ENCODE results near the gene VMP1. TPM values are rescaled to one million over a fixed set of nuclear protein-coding genes. Genes with fewer than 3 reads are reported as not detected.

VMP1 gene
- total RNA-seq, 1 donor from 2014 or later: 64.9 TPM

DNA sequence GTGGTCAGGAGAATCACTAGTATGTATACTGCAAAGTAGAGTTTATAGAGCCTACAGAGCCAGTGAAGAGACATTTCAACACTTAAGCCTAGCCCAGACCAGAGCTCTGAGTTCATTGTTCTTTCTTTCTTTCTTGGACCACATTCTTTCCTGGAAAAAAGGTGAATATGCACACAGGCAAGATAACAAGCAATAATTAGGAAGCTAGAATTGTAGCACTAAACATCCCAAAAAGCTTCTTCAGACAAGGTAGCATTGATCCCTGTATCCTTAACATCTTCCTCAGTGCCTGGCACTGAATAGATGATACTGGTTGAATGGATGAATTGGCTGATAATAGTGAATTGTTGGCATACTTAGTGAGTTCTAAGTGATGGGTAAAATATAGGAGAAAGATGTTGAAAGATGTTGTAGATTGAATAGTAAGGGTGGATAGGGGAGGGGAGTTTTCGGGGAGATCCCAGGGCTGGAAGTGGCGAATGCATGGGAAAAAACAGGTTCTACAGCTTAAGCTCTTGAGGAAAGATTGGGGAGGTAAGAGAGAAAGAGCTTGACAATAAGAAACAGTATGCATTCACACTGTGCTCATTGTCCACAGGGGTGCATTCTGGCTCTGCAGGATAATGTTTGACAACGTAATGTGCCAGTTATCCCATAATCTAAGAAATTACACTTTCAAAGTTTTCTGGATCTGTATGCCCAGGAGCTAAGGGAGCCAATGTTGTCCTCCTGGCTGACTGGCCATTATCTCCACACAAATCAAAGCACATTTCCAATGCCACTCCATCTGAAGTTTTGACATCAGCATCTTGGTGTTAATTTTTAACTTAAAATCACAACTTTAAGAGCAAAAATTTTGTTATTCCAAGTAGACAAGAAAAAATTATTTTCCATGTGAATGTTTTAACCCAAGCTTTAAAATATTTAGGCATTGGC lies 149.7 kb downstream of the VMP1 start:
- Mint-ChIP-seq H3K27me3 (ENCODE audit: unreplicated experiment) (peaks cover 2% of the 10 kb centered on the region), H3K4me3 (ENCODE audit: unreplicated experiment) (no peak overlapping the region), H3K27ac (ENCODE audit: unreplicated experiment) (no peak overlapping the region), H3K36me3 (ENCODE audit: low read depth, unreplicated experiment) (no peaks in the 10 kb centered on the region), H3K9me3 (ENCODE audit: unreplicated experiment) (no peaks in the 10 kb centered on the region), H3K4me1 (ENCODE audit: unreplicated experiment) (peaks cover 7% of the 10 kb centered on the region)
- DNase-seq (ENCODE audit: low spot score): no peak
- no peak for TF ChIP-seq CTCF (IDR thresholded peaks at IDR 0.05; ENCODE audit: unreplicated experiment)

- peaks cover 3% of the 10 kb centered on the region for H3K4me1 Mint-ChIP-seq (ENCODE audit: unreplicated experiment)
- H3K4me3 Mint-ChIP-seq (ENCODE audit: unreplicated experiment): no peak overlapping the region
- H3K27me3 Mint-ChIP-seq (ENCODE audit: unreplicated experiment): peaks cover 2% of the 10 kb centered on the region
- no peak for TF ChIP-seq CTCF (IDR thresholded peaks at IDR 0.05; ENCODE audit: unreplicated experiment)
- DNase-seq (ENCODE audit: low spot score): no peak
- peaks cover 3% of the 10 kb centered on the region for H3K36me3 Mint-ChIP-seq (ENCODE audit: low read depth, unreplicated experiment)
- no peaks in the 10 kb centered on the region for H3K9me3 Mint-ChIP-seq (ENCODE audit: unreplicated experiment)
- H3K27ac Mint-ChIP-seq (ENCODE audit: unreplicated experiment): no peak overlapping the region
Observed at GRCh38 chr17:59858167-59858816, 150.8 kb downstream of the VMP1 start.

DNA sequence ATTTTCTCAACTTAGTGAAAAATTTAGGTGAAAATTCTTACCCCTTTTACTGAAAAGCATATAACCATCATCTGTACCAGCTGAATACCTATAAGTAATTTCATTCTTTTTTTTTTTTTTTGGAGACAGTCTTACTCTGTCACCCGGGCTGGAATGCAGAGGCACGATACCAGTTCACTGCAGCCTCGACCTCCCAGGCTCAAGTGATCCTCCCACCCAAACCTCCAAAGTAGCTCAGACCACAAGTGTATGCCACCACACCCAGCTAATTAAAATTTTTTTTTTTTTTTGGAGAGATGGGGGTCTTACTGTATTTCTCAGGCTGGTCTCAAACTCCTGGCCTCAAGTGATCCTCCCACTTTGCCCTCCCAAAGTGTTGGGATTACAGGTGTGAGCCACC lies 151.5 kb downstream of the VMP1 start:
- Mint-ChIP-seq H3K36me3 (ENCODE audit: low read depth, unreplicated experiment) (peaks cover 3% of the 10 kb centered on the region), H3K27me3 (ENCODE audit: unreplicated experiment) (peaks cover 2% of the 10 kb centered on the region), H3K27ac (ENCODE audit: unreplicated experiment) (no peak overlapping the region), H3K4me3 (ENCODE audit: unreplicated experiment) (no peak overlapping the region), H3K4me1 (ENCODE audit: unreplicated experiment) (no peaks in the 10 kb centered on the region), H3K9me3 (ENCODE audit: unreplicated experiment) (no peaks in the 10 kb centered on the region)
- no peak for DNase-seq (ENCODE audit: low spot score)
- no peak for TF ChIP-seq CTCF (IDR thresholded peaks at IDR 0.05; ENCODE audit: unreplicated experiment)

- no peak overlapping the region for H3K4me3 Mint-ChIP-seq (ENCODE audit: unreplicated experiment)
- H3K4me1 Mint-ChIP-seq (ENCODE audit: unreplicated experiment): no peaks in the 10 kb centered on the region
- DNase-seq (ENCODE audit: low spot score): no peak
- peaks cover 2% of the 10 kb centered on the region for H3K27me3 Mint-ChIP-seq (ENCODE audit: unreplicated experiment)
- H3K9me3 Mint-ChIP-seq (ENCODE audit: unreplicated experiment): no peaks in the 10 kb centered on the region
- no peak for TF ChIP-seq CTCF (IDR thresholded peaks at IDR 0.05; ENCODE audit: unreplicated experiment)
- H3K27ac Mint-ChIP-seq (ENCODE audit: unreplicated experiment): no peak overlapping the region
- peaks cover 3% of the 10 kb centered on the region for H3K36me3 Mint-ChIP-seq (ENCODE audit: low read depth, unreplicated experiment)
Observed at GRCh38 chr17:59859444-59860025, 152.1 kb downstream of the VMP1 start.

Data from endothelial cell (in vitro differentiated cells).